Adrenal gland (tissue), 12 donors: ENCODE results near the gene ANKS1A. TPM values are rescaled to one million over a fixed set of nuclear protein-coding genes. Genes with fewer than 3 reads are reported as not detected.

Experiments
- DNase-seq, 7 donors: peaks; one replicate each; pipeline ENCODE4 v3.0.0-alpha.2; 2019 to 2020
- H3K27ac ChIP-seq, 5 donors: fragments of 200-600 bp; sonication (generic) in 4 of 5; 1 replicate in 3 of 5; 2 replicates in 2 of 5; pipeline versions ENCODE4 v1.5.1 to v1.8.0; 2016 to 2020; ENCODE audit warnings: mild to moderate bottlenecking in 1 of 5
- H3K27me3 ChIP-seq: fragments of 200-600 bp; 2 replicates; pipeline ENCODE4 v1.8.0; 2021
- H3K36me3 ChIP-seq, 2 donors: fragments of 200-600 bp; replicated peaks in 1 of 2; 1 replicate in 1 of 2; 2 replicates in 1 of 2; pipeline versions ENCODE4 v1.5.1 to v1.8.0; 2018 to 2022
- H3K4me1 ChIP-seq, 2 donors: fragments of 200-600 bp; replicated peaks in 1 of 2; 1 replicate in 1 of 2; 2 replicates in 1 of 2; pipeline versions ENCODE4 v1.5.1 to v1.8.0; 2018 to 2021
- H3K4me3 ChIP-seq, 4 donors: fragments of 200-600 bp; sonication (generic) in 3 of 4; one replicate each; pipeline ENCODE4 v1.5.1; 2016 to 2018
- H3K9me3 ChIP-seq, 3 donors: fragments of 200-600 bp; sonication (generic) in 1 of 3; replicated peaks in 1 of 3; 1 replicate in 2 of 3; 2 replicates in 1 of 3; pipeline versions ENCODE4 v1.5.1 to v1.8.0; 2016 to 2021
- POLR2A ChIP-seq, 2 donors: fragments of 450-650 bp; IDR thresholded peaks; one replicate each; pipeline ENCODE4 v1.6.1; 2017; ENCODE audit warnings: antibody characterized with exemption in 2 of 2, mild to moderate bottlenecking in 2 of 2, moderate library complexity in 1 of 2
- WGBS, 4 donors: extraction: QIAGEN DNeasy Blood & Tissue Kit in 2 of 4; methylation state at CpG; one replicate each; pipeline versions ENCODE4 v1.1.5 to v1.1.7; 2013 to 2017; 5-methylcytosine and 5-hydroxymethylcytosine counted together
- intact Hi-C, 2 donors: fragments of 100-400 bp; cut with DNase I; formaldehyde crosslinking; loops; one replicate each; pipeline versions ENCODE4 v1.14.1 to v1.15.0; 2022 to 2023
- polyA plus RNA-seq, 3 donors: library from polyadenylated mRNA; stranded (reverse); fragments of 200-250 nt in 2 of 3; fragments of 350-450 nt in 1 of 3; fragmentation: Illumina TruSeq in 1 of 3; extraction: RNeasy Lipid Tissue Mini Kit (QIAGEN cat#74804) in 1 of 3; gene quantifications; one replicate each; pipeline ENCODE4 v1.2.3, GENCODE V29; 2013 to 2014
- total RNA-seq, 9 donors: library from RNA; depleted of rRNA in 4 of 9; stranded (reverse); fragments of >200 nt in 4 of 9; fragments of 120-200 nt in 1 of 9; fragmentation: NEBNext Ultra II Directional in 1 of 9; extraction: Animal tissue kit (Norgen Biotek cat#: 25700) in 1 of 9; gene quantifications; one replicate each; pipeline versions ENCODE4 v1.1.0 to v1.2.4, GENCODE V29; 2013 to 2023
- TF ChIP-seq, protein P1 (sequence below), 6 experiments: fragments of 450-650 bp in 4 of 6; fragments of 200-600 bp in 2 of 6; sonication (generic) in 1 of 6; IDR thresholded peaks; 1 replicate in 5 of 6; 2 replicates in 1 of 6; pipeline versions ENCODE4 v1.5.1 to v1.8.0; 2016 to 2021; ENCODE audit warnings: antibody characterized with exemption in 6 of 6, mild to moderate bottlenecking in 2 of 6, moderate library complexity in 1 of 6
- donor health status: healthy with polysubstance abuse.
- donor health status: Bipolar disorder and iron deficiency.
- donor health status: DM: yes; HTN: yes; CAD: no.
- donor health status: DM: no; HTN: no; CAD: no.
- donor health status: DM: no; HTN: no; CAD: no.
- donor health status: DM: yes; HTN: yes; CAD: no.

Gene ANKS1A
- total and polyA plus RNA-seq, 12 donors, result 11.7 to 68.0 (median 42.4) TPM

DNA sequence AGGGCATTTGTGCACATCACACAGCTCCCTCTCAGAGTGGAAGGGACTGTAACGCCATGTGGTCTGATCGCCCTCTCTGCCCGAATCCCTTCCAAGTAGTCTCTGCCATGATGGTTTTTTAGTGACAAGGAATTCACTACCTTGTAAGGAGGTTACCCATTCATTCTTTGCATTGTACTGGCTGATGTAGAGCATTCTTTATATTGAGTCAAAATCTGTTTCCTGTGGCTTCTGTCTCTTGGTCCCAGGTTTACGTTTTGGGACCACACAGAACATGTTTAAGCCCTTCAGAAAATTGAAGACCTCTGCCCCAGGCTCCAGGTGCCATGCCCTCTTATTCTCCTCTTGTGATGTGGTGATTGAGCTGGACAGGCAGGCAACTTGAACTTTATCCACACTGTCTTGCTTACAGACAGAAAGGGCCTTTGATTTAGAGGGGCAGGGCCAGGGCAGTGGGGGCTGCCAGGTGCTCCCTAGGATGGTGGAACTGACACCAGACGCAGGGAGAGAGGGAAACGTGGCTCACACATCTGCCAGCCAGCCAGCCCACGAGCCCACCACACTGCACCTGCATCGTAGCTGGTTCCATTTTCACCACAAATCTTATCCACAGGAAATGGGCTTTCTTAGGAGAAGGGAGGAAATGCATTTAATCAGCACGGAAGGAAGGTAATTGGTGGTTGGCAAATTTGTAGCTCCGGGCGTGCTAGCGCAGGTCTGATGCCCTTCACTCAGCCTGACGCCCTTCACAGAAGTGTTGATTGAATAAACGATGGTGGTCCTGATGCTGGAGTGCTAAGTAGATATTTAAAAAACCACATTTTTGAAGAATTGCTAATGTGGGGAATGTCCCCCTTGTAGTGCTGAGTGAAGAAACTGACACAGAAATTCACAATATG is 173.9 kb downstream of the ANKS1A start:
- intact Hi-C loops, result loop anchor here in 1 of 2 donors (10.0 kb wide), 1 partner anchor 72 kb away; no protein-coding TSS in a partner anchor
- no peak for DNase-seq
- 78 to 83% (median 81%) methylated on average over 12 to 14 of the region's 14 CpGs for WGBS, 4 donors
- Histone ChIP-seq H3K4me3 (no peak overlapping the region), H3K4me1 (peaks cover 0 to 5% of the 10 kb centered on the region in 2 donors), H3K27me3 (no peaks in the 10 kb centered on the region), H3K27ac (no peak overlapping the region), H3K9me3 (no peaks in the 10 kb centered on the region), H3K36me3 (peaks cover 0 to 88% of the 10 kb centered on the region in 2 donors)
- TF ChIP-seq POLR2A (IDR thresholded peaks at IDR 0.05), result no peak
- TF ChIP-seq, protein P1, sequence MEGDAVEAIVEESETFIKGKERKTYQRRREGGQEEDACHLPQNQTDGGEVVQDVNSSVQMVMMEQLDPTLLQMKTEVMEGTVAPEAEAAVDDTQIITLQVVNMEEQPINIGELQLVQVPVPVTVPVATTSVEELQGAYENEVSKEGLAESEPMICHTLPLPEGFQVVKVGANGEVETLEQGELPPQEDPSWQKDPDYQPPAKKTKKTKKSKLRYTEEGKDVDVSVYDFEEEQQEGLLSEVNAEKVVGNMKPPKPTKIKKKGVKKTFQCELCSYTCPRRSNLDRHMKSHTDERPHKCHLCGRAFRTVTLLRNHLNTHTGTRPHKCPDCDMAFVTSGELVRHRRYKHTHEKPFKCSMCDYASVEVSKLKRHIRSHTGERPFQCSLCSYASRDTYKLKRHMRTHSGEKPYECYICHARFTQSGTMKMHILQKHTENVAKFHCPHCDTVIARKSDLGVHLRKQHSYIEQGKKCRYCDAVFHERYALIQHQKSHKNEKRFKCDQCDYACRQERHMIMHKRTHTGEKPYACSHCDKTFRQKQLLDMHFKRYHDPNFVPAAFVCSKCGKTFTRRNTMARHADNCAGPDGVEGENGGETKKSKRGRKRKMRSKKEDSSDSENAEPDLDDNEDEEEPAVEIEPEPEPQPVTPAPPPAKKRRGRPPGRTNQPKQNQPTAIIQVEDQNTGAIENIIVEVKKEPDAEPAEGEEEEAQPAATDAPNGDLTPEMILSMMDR (IDR thresholded peaks at IDR 0.05), result no peak

DNA sequence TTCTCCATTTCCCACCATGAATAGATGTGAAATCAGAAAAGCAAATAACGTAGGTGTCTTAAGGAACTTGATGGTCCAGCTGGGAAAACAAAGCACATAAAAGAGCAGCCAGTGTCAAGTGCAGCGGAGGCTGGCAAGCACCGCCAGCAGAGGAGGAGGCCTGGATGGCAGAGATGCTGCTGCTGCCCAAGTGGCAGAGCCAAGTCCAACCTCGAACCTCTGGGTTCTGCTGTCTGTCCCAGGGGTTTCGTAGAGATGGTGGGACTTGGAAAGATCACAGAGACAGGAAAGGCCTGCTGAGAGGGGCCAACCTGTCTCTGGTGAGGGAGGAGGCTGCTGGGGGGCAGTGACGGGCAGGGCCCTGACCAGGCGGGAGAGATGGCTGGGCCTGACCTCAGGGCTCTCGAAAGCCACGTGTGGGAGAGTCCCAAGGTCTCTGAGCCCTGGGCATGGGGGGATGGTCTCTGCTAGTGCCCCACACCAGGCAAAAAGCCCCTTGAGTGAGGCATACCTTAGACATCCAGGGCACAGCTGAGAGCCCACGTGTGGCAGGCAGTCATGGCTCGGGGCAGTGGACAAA is 174.7 kb downstream of the ANKS1A start:
- Histone ChIP-seq H3K27ac (no peak overlapping the region), H3K27me3 (no peaks in the 10 kb centered on the region), H3K4me3 (no peak overlapping the region), H3K9me3 (no peaks in the 10 kb centered on the region), H3K36me3 (peaks cover 0 to 80% of the 10 kb centered on the region in 2 donors), H3K4me1 (peaks cover 8 to 12% of the 10 kb centered on the region in 2 donors)
- DNase-seq, result no peak
- 60 to 80% (median 76%) methylated on average over 9 to 11 of the region's 11 CpGs for WGBS, 4 donors
- no peak for TF ChIP-seq POLR2A (IDR thresholded peaks at IDR 0.05)
- TF ChIP-seq, protein P1 (IDR thresholded peaks at IDR 0.05), result no peak
- intact Hi-C loops, result loop anchor here in 1 of 2 donors (10.0 kb wide), 1 partner anchor 71 kb away; no protein-coding TSS in a partner anchor

DNA sequence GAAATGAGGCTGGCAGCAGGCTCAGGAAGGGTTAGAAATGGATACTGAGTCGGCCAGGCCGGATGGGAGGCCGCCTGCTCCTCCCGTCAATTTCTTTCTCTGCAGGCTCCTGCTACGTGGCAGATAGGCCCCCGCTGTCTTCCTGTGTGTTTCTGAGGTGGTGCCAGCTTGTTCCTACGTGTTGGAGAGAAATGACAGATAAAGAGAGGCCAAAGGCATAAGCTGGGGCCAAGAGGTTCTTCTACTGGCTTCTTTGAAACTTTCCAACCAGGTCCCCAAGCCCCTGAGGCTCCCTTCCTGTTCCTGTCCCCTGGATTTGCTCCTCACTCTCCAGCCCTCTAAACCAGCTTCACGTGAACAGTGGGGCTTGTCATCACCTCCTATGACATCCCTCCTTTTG is 175.2 kb downstream of the ANKS1A start:
- H3K36me3 ChIP-seq, result peaks cover 0 to 75% of the 10 kb centered on the region in 2 donors
- no peak for DNase-seq
- no peak for TF ChIP-seq POLR2A (IDR thresholded peaks at IDR 0.05)
- TF ChIP-seq, protein P1 (IDR thresholded peaks at IDR 0.05), result no peak
- intact Hi-C loops, result loop anchor here in 1 of 2 donors (10.0 kb wide), 1 partner anchor 71 kb away; no protein-coding TSS in a partner anchor
- H3K27ac ChIP-seq, result no peak overlapping the region
- 74 to 77% (median 75%) methylated on average over 8 of the region's 8 CpGs for WGBS, 4 donors
- H3K27me3 ChIP-seq, result no peaks in the 10 kb centered on the region
- peaks cover 10 to 15% of the 10 kb centered on the region in 2 donors for H3K4me1 ChIP-seq
- H3K9me3 ChIP-seq, result no peaks in the 10 kb centered on the region
- H3K4me3 ChIP-seq, result no peak overlapping the region

DNA sequence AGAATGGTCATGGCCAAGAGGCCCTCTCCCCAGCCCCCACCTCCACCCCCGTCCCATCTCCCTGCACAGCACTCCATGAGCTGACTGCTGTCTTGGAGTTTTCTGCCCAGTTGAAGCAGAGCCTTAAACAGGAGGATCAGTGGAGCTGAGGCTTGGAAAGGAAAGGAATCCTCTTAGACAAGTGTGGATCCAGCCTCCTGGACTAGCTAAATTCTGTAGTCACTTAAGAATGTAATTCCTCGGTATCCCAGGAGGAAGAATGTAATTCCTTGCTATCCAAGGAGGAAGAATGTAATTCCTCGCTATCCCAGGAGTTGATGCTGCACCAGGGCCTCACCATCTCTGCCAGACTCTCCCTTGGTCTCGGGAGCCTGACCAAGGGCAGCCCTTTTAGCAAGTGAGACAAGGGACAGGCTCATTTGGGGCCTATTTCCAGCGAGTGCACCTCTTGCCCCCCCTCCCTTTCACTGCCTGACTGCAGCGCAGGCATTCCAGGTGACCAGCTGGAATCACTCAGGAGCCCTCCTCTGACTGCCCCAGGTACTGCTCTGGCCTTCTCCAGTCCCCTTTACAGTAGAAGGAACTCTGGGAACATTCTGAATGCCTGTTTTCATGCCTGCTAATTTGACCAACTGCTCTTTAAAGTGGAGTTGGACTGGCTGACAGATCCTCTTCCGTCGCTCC is 175.8 kb downstream of the ANKS1A start:
- no peak for TF ChIP-seq POLR2A (IDR thresholded peaks at IDR 0.05)
- TF ChIP-seq, protein P1 (IDR thresholded peaks at IDR 0.05), result no peak
- Histone ChIP-seq H3K27me3 (no peaks in the 10 kb centered on the region), H3K27ac (no peak overlapping the region), H3K4me1 (peaks cover 10 to 15% of the 10 kb centered on the region in 2 donors), H3K4me3 (no peak overlapping the region), H3K36me3 (peaks cover 0 to 69% of the 10 kb centered on the region in 2 donors), H3K9me3 (no peaks in the 10 kb centered on the region)
- 83 to 89% (median 86%) methylated on average over 7 to 8 of the region's 8 CpGs for WGBS, 4 donors
- DNase-seq, result no peak
- intact Hi-C loops, result loop anchor here in 1 of 2 donors (10.0 kb wide), 1 partner anchor 70 kb away; no protein-coding TSS in a partner anchor
